H1 (cell line): ENCODE measurements around the gene NECTIN3. TPM values are rescaled to one million over a fixed set of nuclear protein-coding genes. Genes with fewer than 3 reads are reported as not detected.

ENCODE experiments used
- CTCF ChIA-PET: fragments of 300-600 bp; sonication (Branson Sonifier 250); formaldehyde crosslinking; loops from one replicate; lab custom pipeline; 2021; ENCODE audit not compliant: partially characterized antibody; lab: Charles Lee
- POLR2A ChIA-PET: fragments of 300-600 bp; sonication (Branson Sonifier 250); formaldehyde crosslinking; loops from one replicate; lab custom pipeline; 2021; ENCODE audit warnings: inconsistent platforms; ENCODE audit not compliant: partially characterized antibody; lab: Charles Lee
- DNase-seq, 2 experiments: peaks; one replicate each; pipeline versions ENCODE4 v3.0.0 to v3.0.0-alpha.2; 2010 to 2022; ENCODE audit warnings: low spot score in 2 of 2, low read depth in 1 of 2, mixed read lengths in 1 of 2
- FAIRE-seq: peaks from 2 replicates; lab custom pipeline; 2011; peaks lifted over from hg19 to GRCh38; lab: Jason Lieb, UNC
- H2AFZ ChIP-seq: 2 replicates; pipeline ENCODE4 v1.8.1; 2012; ENCODE audit warnings: low read length, inconsistent platforms
- H2AK5ac ChIP-seq: 2 replicates; pipeline ENCODE4 v1.6.1; 2013; ENCODE audit warnings: low read depth, low read length
- H2BK120ac ChIP-seq: replicated peaks from 2 replicates; pipeline ENCODE3; 2013; ENCODE audit warnings: low read depth, low read length, inconsistent platforms
- H2BK12ac ChIP-seq: 2 replicates; pipeline ENCODE4 v1.6.1; 2013; ENCODE audit warnings: low read depth, low read length
- H2BK15ac ChIP-seq: 2 replicates; pipeline ENCODE4 v1.6.1; 2013; ENCODE audit warnings: low read length
- H2BK20ac ChIP-seq: 2 replicates; pipeline ENCODE4 v1.6.1; 2013; ENCODE audit warnings: low read length
- H2BK5ac ChIP-seq: 2 replicates; pipeline ENCODE4 v1.6.1; 2013; ENCODE audit warnings: low read depth, low read length
- H3K14ac ChIP-seq: 2 replicates; pipeline ENCODE4 v1.6.1; 2013; ENCODE audit warnings: inconsistent platforms; ENCODE audit not compliant: insufficient read length
- H3K18ac ChIP-seq: 2 replicates; pipeline ENCODE4 v1.6.1; 2013; ENCODE audit warnings: low read length; ENCODE audit errors: extremely low read depth
- H3K23ac ChIP-seq: 2 replicates; pipeline ENCODE4 v1.6.1; 2013; ENCODE audit warnings: inconsistent platforms; ENCODE audit not compliant: insufficient read length
- H3K23me2 ChIP-seq: 2 replicates; pipeline ENCODE4 v1.6.1; 2013; ENCODE audit warnings: low read depth, low read length
- H3K27ac ChIP-seq: 2 replicates; pipeline ENCODE4 v1.6.1; 2011; ENCODE audit warnings: low read depth, low read length, inconsistent platforms
- H3K27me3 ChIP-seq, 4 experiments: replicated peaks in 1 of 4; 1 replicate in 1 of 4; 2 replicates in 3 of 4; pipeline versions ENCODE4 v1.6.1 to v1.8.1; 2011 to 2013; ENCODE audit warnings: low read length in 3 of 4, mild to moderate bottlenecking in 3 of 4, inconsistent platforms in 2 of 4, mixed read lengths in 2 of 4, moderate library complexity in 1 of 4; ENCODE audit not compliant: control insufficient read depth in 3 of 4, insufficient read depth in 3 of 4; ENCODE audit errors: extremely low read depth in 1 of 4
- H3K36me3 ChIP-seq, 4 experiments: 2 replicates each; pipeline versions ENCODE4 v1.6.1 to v1.8.1; 2011 to 2013; ENCODE audit warnings: mild to moderate bottlenecking in 4 of 4, low read length in 3 of 4, moderate library complexity in 2 of 4, control low read depth in 1 of 4, inconsistent platforms in 1 of 4; ENCODE audit not compliant: insufficient read depth in 4 of 4, control insufficient read depth in 2 of 4
- H3K4ac ChIP-seq: replicated peaks from 2 replicates; pipeline ENCODE3; 2013; ENCODE audit warnings: low read length, low read depth, mixed read lengths, inconsistent platforms; ENCODE audit not compliant: insufficient read length
- H3K4me1 ChIP-seq, 4 experiments: replicated peaks in 1 of 4; 1 replicate in 1 of 4; 2 replicates in 3 of 4; pipeline versions ENCODE4 v1.6.1 to v1.8.1; 2011 to 2013; ENCODE audit warnings: low read length in 3 of 4, inconsistent platforms in 2 of 4, mixed read lengths in 1 of 4; ENCODE audit not compliant: insufficient read depth in 4 of 4, control insufficient read depth in 3 of 4
- H3K4me2 ChIP-seq, 2 experiments: 2 replicates each; pipeline versions ENCODE4 v1.6.1 to v1.8.1; 2011 to 2013; ENCODE audit warnings: low read depth in 2 of 2, low read length in 2 of 2, control low read depth in 1 of 2, inconsistent platforms in 1 of 2, mild to moderate bottlenecking in 1 of 2; ENCODE audit not compliant: insufficient read depth in 1 of 2
- H3K4me3 ChIP-seq, 4 experiments: fragments of 200-600, 300-600 bp in 1 of 4; sonication (generic), shearing (Covaris generic), sonication (Bioruptor Twin) in 1 of 4; 2 replicates each; pipeline versions ENCODE4 v1.5.1 to v1.8.1; 2011 to 2016; ENCODE audit warnings: low read length in 4 of 4, low read depth in 3 of 4, control low read depth in 2 of 4, inconsistent platforms in 2 of 4, mild to moderate bottlenecking in 2 of 4, mixed read lengths in 1 of 4, moderate library complexity in 1 of 4; ENCODE audit not compliant: insufficient read depth in 2 of 4; ENCODE audit errors: extremely low read depth in 1 of 4
- H3K56ac ChIP-seq: replicated peaks from 2 replicates; pipeline ENCODE3; 2013; ENCODE audit warnings: low read depth, mild to moderate bottlenecking, mixed read lengths, low read length, inconsistent platforms; ENCODE audit not compliant: insufficient read length
- H3K79me1 ChIP-seq: 2 replicates; pipeline ENCODE4 v1.6.1; 2013; ENCODE audit warnings: low read depth, low read length, control low read depth
- H3K79me2 ChIP-seq, 2 experiments: 2 replicates each; pipeline versions ENCODE4 v1.6.1 to v1.8.1; 2012 to 2013; ENCODE audit warnings: low read length in 2 of 2, mild to moderate bottlenecking in 2 of 2, inconsistent platforms in 1 of 2; ENCODE audit not compliant: insufficient read depth in 2 of 2, control insufficient read depth in 1 of 2
- H3K9ac ChIP-seq, 4 experiments: replicated peaks in 1 of 4; 1 replicate in 1 of 4; 2 replicates in 3 of 4; pipeline versions ENCODE4 v1.6.1 to v1.8.1; 2011 to 2013; ENCODE audit warnings: low read depth in 3 of 4, low read length in 3 of 4, control low read depth in 2 of 4, mild to moderate bottlenecking in 2 of 4, moderate library complexity in 2 of 4, inconsistent platforms in 1 of 4; ENCODE audit errors: extremely low read depth in 1 of 4
- H3K9me3 ChIP-seq, 2 experiments: 2 replicates each; pipeline versions ENCODE4 v1.6.1 to v1.8.1; 2012 to 2013; ENCODE audit warnings: mild to moderate bottlenecking in 2 of 2, moderate library complexity in 2 of 2, control low read depth in 1 of 2, inconsistent platforms in 1 of 2, low read depth in 1 of 2, low read length in 1 of 2, mixed read lengths in 1 of 2; ENCODE audit not compliant: insufficient read depth in 2 of 2
- H4K20me1 ChIP-seq, 2 experiments: replicated peaks in 1 of 2; 2 replicates each; pipeline versions ENCODE3 to v1.8.1; 2011 to 2013; ENCODE audit warnings: inconsistent platforms in 2 of 2, low read length in 2 of 2, mild to moderate bottlenecking in 1 of 2; ENCODE audit not compliant: insufficient read depth in 2 of 2, control insufficient read depth in 1 of 2
- H4K5ac ChIP-seq: 2 replicates; pipeline ENCODE4 v1.6.1; 2013; ENCODE audit warnings: low read length, low read depth, mixed read lengths, inconsistent platforms; ENCODE audit not compliant: insufficient read length
- H4K8ac ChIP-seq: 2 replicates; pipeline ENCODE4 v1.8.0; 2013; ENCODE audit warnings: mild to moderate bottlenecking, moderate library complexity, low read length, inconsistent platforms; ENCODE audit not compliant: insufficient read depth; ENCODE audit errors: extremely low read depth
- H4K91ac ChIP-seq: replicated peaks from 2 replicates; pipeline ENCODE3; 2013; ENCODE audit warnings: low read length, mixed read lengths, inconsistent platforms; ENCODE audit not compliant: insufficient read length
- ASH2L ChIP-seq: fragments of 200-600, 300-600 bp; sonication (generic); IDR thresholded peaks from one replicate; pipeline ENCODE4 v1.7.1; 2017; ENCODE audit warnings: low read length
- CEBPB ChIP-seq: IDR thresholded peaks from 2 replicates; pipeline ENCODE4 v1.6.1; 2012; ENCODE audit warnings: low read depth, low read length
- CHD2 ChIP-seq: IDR thresholded peaks from 2 replicates; pipeline ENCODE4 v1.6.1; 2012; ENCODE audit warnings: low read length, improper control_type of control experiment
- CREB1 ChIP-seq: IDR thresholded peaks from 2 replicates; pipeline ENCODE4 v1.6.1; 2012; ENCODE audit warnings: inconsistent platforms
- CTBP2 ChIP-seq: IDR thresholded peaks from 2 replicates; pipeline ENCODE4 v1.7.0; 2011; ENCODE audit warnings: borderline replicate concordance, mild to moderate bottlenecking, moderate library complexity, mixed read lengths, low read length; ENCODE audit not compliant: insufficient read depth, insufficient read length
- GABPA ChIP-seq: IDR thresholded peaks from 2 replicates; pipeline ENCODE4 v1.6.1; 2011; ENCODE audit warnings: mild to moderate bottlenecking, low read length, moderate library complexity, borderline replicate concordance; ENCODE audit not compliant: insufficient read depth
- GTF2F1 ChIP-seq: IDR thresholded peaks from 2 replicates; pipeline ENCODE4 v1.6.1; 2012; ENCODE audit warnings: low read depth, low read length, improper control_type of control experiment, borderline replicate concordance
- JUND ChIP-seq: IDR thresholded peaks from 2 replicates; pipeline ENCODE4 v1.6.1; 2011; ENCODE audit warnings: mild to moderate bottlenecking, improper control_type of control experiment, low read length
- POLR2A ChIP-seq, 2 experiments: IDR thresholded peaks; 1 replicate in 1 of 2; 2 replicates in 1 of 2; pipeline ENCODE4 v1.6.1; 2011; ENCODE audit warnings: low read depth in 2 of 2, low read length in 2 of 2, mild to moderate bottlenecking in 2 of 2; ENCODE audit errors: control extremely low read depth in 1 of 2
- POLR2AphosphoS5 ChIP-seq: IDR thresholded peaks from 2 replicates; pipeline ENCODE4 v1.6.1; 2011; ENCODE audit warnings: low read depth, low read length
- RAD21 ChIP-seq, 2 experiments: IDR thresholded peaks in 1 of 2; conservative IDR thresholded peaks in 1 of 2; 2 replicates each; pipeline ENCODE4 v1.6.1; 2011; ENCODE audit warnings: low read depth in 2 of 2, low read length in 2 of 2, improper control_type of control experiment in 1 of 2, inconsistent platforms in 1 of 2, mild to moderate bottlenecking in 1 of 2, moderate library complexity in 1 of 2
- SRF ChIP-seq: IDR thresholded peaks from 2 replicates; pipeline ENCODE4 v1.6.1; 2011; ENCODE audit warnings: mild to moderate bottlenecking, low read depth, low read length, moderate library complexity
- TBP ChIP-seq: IDR thresholded peaks from 2 replicates; pipeline ENCODE4 v1.6.1; 2011; ENCODE audit warnings: low read depth, low read length, improper control_type of control experiment
- YY1 ChIP-seq: IDR thresholded peaks from 2 replicates; pipeline ENCODE4 v1.6.1; 2011; ENCODE audit warnings: low read depth, mild to moderate bottlenecking, low read length
- ZNF274 ChIP-seq: IDR thresholded peaks from 2 replicates; pipeline ENCODE4 v1.7.0; 2012; ENCODE audit warnings: low read length, borderline replicate concordance; ENCODE audit errors: extremely low read depth
- WGBS, 2 experiments: shearing (Covaris generic) in 1 of 2; methylation state at CpG; one replicate each; pipeline versions ENCODE4 v1.1.6 to v1.1.7; 2013 to 2015; ENCODE audit warnings: low lambda C conversion rate in 2 of 2, mixed read lengths in 2 of 2, inconsistent platforms in 1 of 2, low coverage in 1 of 2, missing lambda C conversion rate in 1 of 2; ENCODE audit not compliant: insufficient replicate concordance in 2 of 2, insufficient coverage in 1 of 2, insufficient read length in 1 of 2; ENCODE audit errors: extremely low coverage in 1 of 2, missing lambda C conversion rate in 1 of 2; 5-methylcytosine and 5-hydroxymethylcytosine counted together
- polyA plus RNA-seq, 7 experiments: library from polyadenylated mRNA; depleted of rRNA in 3 of 7; stranded (reverse) in 5 of 7; unstranded in 2 of 7; fragments of >200 nt in 5 of 7; fragments of 200-250 nt in 2 of 7; gene quantifications; 1 replicate in 5 of 7; 2 replicates in 1 of 7; 4 replicates in 1 of 7; pipeline versions ENCODE4 v1.2.1 to v1.2.3, GENCODE V29; 2011 to 2013; ENCODE audit warnings: missing spikeins in 2 of 7, mixed read lengths in 2 of 7
- total RNA-seq: library from RNA; stranded (reverse); fragmentation: NEBNext Ultra II Directional; extraction: Animal tissue kit (Norgen Biotek cat#: 25700); gene quantifications from 2 replicates; pipeline ENCODE4 v1.2.1, GENCODE V29; 2021

The NECTIN3 gene
- total and polyA plus RNA-seq, 2 of the 8 experiments (the other 6 are each of a cell fraction or from before 2014, with no cell fraction given): 13.6 to 50.6 TPM

- Histone ChIP-seq H3K14ac (no peak overlapping the region), H2AFZ (no peak overlapping the region), H2BK12ac (no peak overlapping the region), H4K91ac (no peak overlapping the region), H2BK20ac (no peak overlapping the region), H4K8ac (no peak overlapping the region), H2BK5ac (no peak overlapping the region), H3K4me1 (peaks cover 1 to 21% (median 13%) of the 10 kb centered on the region in 4 experiments; a peak in 6 of 7 replicates), H4K20me1 (peaks cover 0 to 3% of the 10 kb centered on the region in 2 experiments), H3K79me2 (peaks cover 21 to 100% of the 10 kb centered on the region in 2 experiments), H3K56ac (no peak overlapping the region), H3K4me3 (no peak overlapping the region), H2AK5ac (peak overlapping the region; percentile 19; the same call in 1 of the 2 replicates), H3K27ac (no peak overlapping the region), H3K4me2 (0 out of 4 replicates have a peak overlapping the region, but pooled peaks of 1 of the 2 experiments have one; percentile 6), H3K23ac (no peak overlapping the region), H3K4ac (no peak overlapping the region), H3K9ac (no peak overlapping the region), H2BK120ac (no peak overlapping the region), H3K79me1 (no peaks in the 10 kb centered on the region), H3K36me3 (no peaks in the 10 kb centered on the region), H3K23me2 (no peaks in the 10 kb centered on the region; the same call in 1 of the 2 replicates), H3K27me3 (no peaks in the 10 kb centered on the region), H3K18ac (no peak overlapping the region; the same call in 1 of the 2 replicates), H4K5ac (no peak overlapping the region), H3K9me3 (no peaks in the 10 kb centered on the region), H2BK15ac (no peak overlapping the region)
- ChIA-PET CTCF (interaction anchor here (0.6 to 3.7 kb wide), 27 partner anchors 8 to 482 kb away, joined by 3 to 13 read pairs (median 4); partner anchors contain the start of gene NECTIN3), POLR2A (interaction anchor here (0.7 to 3.1 kb wide), 5 partner anchors 9 to 115 kb away, joined by 3 to 12 read pairs (median 6); no protein-coding TSS in a partner anchor)
- FAIRE-seq (no peak), DNase-seq (no peak)
- 89% methylated on average over 3 of the region's 3 CpGs; no CpG with 5 or more reads in 1 of the 2 experiments for WGBS, 2 experiments
- TF ChIP-seq CEBPB (no peak), RAD21 (IDR thresholded peaks at IDR 0.05 in 1 of 2, conservative IDR thresholded peaks at IDR 0.05 in 1 of 2; ENCODE audit: low read depth in 2 of 2, low read length in 2 of 2) (no peak), CREB1 (no peak), TBP (no peak), CTBP2 (no peak), GABPA (no peak), POLR2A (IDR thresholded peaks at IDR 0.05; ENCODE audit: control extremely low read depth in 1 of 2, low read depth in 2 of 2, low read length in 2 of 2) (no peak), CHD2 (no peak), YY1 (no peak), ZNF274 (no peak), POLR2AphosphoS5 (no peak), JUND (no peak), SRF (no peak), GTF2F1 (no peak), ASH2L (no peak)
Observed at GRCh38 chr3:111081008-111081545, 9.5 kb downstream of the NECTIN3 start.
